ENCODE measurements around the gene INIP.
"Not testable (repeated sequence)": the region's sequence is repeated elsewhere in the genome, so short reads cannot be mapped to it uniquely, and the experiment has no call there.

INIP gene

GRCh38 chr9:112734892-112735291 lies 17.0 kb upstream of the INIP start:
- DNase-seq: no peak

- DNase-seq: no peak
These were observed 14.1 kb upstream of the INIP start for GRCh38 chr9:112731971-112732370.

DNA sequence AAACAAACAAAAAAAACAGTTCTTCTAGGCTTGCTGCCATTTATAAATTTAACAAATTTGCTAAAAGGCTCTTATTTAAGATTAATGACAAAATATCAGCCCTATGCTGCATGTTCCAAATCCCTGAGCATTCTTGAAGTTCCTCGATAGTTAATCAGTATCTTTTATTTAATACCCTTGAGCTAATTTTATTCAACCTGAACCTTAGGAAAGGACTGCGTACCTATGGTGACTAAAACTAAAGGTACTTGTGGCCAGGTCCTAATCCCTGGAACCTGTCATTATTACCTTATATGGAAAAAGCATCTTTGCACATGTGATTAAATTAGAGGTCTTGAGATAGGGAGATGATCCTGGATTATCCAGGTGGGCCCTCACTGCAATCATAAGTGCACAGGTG lies 10.5 kb upstream of the INIP start:
- DNase-seq: no peak

- DNase-seq: no peak
These were observed 8.5 kb upstream of the INIP start for GRCh38 chr9:112726428-112726827.

DNA sequence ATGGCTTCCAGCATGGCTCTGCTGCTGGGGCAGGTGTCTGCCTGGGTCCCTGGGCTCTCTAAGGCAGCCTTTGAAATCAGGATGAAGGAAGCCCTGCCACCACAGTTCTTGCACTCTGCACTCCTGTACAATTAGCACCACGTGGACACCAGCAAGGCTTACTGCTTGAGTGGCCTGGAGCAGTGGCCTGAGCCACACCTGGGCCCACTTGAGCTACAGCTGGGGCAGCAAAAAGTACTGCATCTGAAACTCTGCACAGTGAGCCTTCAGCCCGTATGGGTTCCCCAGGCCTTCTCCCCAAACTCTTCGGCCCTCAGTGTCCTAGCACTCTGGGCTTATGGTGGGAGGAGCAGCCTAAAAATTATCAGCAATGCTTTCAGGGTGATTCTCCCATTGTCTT lies 8.0 kb upstream of the INIP start:
- DNase-seq: no peak

DNA sequence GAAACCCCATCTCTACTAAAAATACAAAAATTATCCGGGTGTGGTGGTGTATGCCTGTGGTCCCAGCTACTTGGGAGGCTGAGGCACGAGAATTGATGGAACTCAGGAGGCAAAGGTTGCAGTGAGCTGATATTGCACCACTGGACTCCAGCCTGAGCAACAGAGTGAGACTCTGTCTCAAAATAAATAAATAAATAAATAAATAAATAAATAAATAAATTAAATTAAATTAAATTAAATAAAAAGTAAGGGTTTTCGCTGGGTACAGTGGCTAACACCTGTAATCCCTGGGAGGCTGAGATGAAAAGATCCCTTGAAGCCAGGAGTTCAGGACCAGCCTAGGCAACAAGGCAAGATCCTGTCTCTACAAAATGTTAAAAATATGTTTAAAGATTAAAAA lies 4.8 kb upstream of the INIP start:
- not testable (repeated sequence) for DNase-seq

DNA sequence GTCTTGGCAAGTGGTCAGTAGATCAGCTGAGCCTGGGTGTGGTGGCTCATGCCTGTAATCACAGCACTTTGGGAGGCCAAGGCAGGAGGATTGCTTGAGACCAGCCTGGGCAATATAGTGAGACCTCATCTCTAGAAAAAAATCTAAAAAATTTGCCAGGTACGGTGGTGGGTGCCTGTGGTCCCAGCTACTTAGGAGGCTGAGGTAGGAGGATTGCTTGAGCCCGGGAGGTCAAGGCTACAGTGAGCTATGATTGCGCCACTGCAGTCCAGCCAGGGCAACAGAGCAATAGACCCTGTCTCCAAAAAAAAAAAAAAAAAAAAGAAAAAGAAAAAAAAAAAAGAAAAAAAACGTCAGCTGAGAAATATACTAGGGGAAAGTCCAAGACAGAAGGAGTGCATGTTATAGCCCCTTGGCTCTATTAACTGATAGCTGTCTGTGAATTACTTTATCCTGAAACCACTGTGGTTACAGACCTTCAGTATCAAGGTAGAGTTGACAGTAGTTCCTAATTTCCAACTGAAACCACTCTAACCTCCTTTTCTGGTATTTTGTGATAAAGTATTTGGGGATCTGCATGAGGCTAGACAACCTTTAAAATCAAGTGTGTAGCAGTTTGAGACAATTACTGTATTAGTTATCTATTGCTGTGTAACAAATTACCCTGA lies 2.3 kb upstream of the INIP start:
- no peak for DNase-seq

GRCh38 chr9:112719696-112720095 lies 1.8 kb upstream of the INIP start:
- no peak for DNase-seq

DNA sequence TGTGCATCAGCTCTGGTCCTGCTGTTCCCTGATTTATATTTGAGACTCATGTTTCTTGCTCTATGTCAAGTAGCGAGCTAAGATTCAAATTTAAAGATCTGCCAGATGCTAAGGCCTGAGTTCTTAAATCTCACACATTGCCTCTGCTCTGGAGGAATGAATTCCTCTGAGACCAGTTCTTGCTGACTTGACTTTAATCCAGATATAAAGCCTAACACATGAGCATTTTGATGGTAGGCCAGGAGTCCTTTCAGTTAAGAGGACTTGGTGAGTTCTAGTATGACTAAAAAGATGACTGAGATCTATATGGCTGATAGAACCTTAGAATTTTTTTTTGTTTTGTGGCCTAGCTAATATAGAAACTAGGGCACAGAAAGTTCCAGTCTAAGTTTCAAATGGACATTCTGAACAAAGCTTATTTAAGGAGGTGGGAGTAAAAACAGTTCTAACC lies 1.3 kb upstream of the INIP start:
- DNase-seq: peak; percentile 38

- no peak for DNase-seq
These were observed 5.2 kb downstream of the INIP start for GRCh38 chr9:112712678-112713077.

DNA sequence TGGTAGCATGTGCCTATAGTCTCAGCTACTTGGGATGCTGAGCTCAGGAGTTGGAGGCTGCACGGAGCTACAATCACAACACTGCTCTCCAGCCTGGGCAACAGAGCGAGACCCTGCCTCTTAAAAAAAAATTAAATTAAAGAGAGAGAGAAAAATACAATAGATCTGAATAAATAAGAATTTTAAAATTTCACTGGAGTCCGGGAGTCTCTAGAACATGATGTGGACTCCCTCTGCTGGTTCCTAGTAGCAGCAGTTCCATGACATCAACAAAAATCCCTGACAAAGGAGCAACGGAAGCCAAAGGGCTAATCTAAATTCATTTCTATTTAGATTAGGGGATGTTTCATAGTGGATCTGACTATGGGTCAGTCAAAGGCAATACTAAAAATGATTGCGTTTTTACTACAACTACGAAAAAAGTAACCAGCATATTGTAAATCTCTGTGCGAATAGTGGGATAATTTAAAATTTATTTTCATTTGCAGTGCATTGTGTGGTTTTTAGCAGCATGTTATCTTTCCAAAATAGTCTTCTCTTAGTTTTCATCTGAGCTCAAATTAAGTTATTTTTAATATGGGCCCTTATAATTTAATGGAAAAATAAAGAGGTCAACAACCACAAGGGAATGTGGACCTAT lies 6.7 kb downstream of the INIP start:
- DNase-seq: no peak

GRCh38 chr9:112705768-112706427 lies 12.0 kb downstream of the INIP start:
- DNase-seq: no peak

DNA sequence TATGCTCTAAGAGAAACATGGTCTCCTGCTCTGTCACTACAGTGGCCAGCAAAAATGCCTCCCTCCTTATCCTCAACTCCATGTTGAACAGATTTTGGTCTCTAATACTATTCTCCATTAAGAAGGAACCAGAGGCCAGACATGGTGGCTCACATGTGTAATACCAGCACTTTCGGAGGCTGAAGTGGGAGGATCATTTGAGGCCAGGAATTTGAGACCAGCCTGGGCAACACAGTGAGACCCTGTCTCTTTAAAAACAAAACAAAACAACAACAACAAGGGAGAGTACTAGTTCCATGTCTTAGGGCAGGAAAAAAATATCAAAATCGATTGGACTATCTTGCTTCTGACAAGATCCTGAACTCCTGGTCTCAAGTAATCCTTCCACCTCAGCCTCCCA lies 14.6 kb downstream of the INIP start:
- DNase-seq: no peak

GRCh38 chr9:112700085-112700484 lies 17.8 kb downstream of the INIP start:
- no peak for DNase-seq

DNA sequence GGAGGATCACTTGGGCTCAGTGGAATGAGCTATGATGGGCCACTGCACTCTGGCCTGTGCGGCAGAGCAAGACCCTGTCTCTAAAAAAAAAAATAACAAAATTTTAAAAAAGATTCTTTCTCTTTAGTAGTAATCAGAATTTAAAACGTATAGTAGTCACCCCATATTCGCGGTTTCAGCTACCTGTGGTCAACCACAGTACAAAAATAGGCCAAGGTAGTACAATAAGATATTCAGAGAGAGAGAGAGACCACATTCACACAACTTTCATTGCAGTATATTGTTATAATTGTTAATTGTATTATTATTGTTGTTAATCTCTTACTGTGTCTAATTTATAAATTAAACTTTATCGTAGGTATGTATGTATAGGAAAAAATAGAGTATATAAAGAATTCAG lies 18.7 kb downstream of the INIP start:
- no peak for DNase-seq

DNA sequence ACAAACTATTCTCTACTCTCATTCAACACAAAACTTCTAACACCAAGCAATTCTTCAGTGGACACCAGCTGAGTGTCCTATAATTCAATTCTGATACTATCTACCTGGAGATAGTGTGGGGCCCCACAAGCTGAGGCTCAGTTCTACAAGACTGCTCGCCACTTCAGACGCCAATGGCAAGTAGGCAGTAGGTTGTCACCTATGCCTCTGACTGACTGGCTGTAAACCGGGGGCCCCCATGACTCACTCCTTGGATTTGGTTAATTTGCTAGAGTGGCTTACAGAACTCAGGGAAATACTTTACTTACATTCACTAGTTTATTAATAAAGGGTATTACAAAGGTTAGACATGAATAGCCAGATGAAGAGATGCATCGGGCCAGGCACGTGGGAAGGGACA lies 21.5 kb downstream of the INIP start:
- DNase-seq: no peak

GRCh38 chr9:112694706-112695555 lies 23.0 kb downstream of the INIP start:
- no peak for DNase-seq

GRCh38 chr9:112689161-112689740 lies 28.7 kb downstream of the INIP start:
- DNase-seq: no peak

GRCh38 chr9:112680731-112681402 lies 37.0 kb downstream of the INIP start:
- DNase-seq: no peak

- no peak for DNase-seq
These were observed 40.9 kb downstream of the INIP start for GRCh38 chr9:112677040-112677439.

GRCh38 chr9:112673221-112673620 lies 44.7 kb downstream of the INIP start:
- not testable (repeated sequence) for DNase-seq

DNA sequence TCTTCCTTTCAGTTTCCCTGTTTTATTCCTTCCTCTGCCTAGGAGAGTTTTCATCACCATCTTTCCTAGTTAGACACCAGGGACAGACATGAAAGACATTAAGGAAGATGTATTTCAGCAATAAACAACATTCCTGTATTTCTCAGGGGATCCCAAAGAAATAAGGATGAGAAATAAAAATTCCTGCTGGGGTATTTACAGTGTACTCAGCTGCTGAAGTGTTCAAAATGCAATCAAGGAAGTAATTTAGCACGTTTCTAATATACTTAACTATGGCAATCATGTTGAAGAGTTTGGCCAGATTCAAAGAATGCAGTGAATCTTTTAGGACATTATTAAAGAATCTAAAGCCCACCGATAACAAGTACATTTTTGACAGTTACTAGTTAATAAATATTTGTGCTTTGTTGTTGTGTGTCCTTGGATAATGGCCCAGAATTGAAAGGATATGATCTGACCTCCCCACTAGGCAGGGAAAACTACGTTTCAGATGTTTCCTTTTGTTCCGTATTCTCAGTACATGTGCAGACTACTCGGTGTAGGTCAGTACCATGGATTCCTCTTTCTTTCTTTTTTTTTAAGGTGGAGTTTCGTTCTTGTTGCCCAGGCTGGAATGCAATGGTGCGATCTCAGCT lies 46.8 kb downstream of the INIP start:
- DNase-seq: no peak
